ENCODE measurements around the gene EBF3. TPM values are rescaled to one million over a fixed set of nuclear protein-coding genes. Genes with fewer than 3 reads are reported as not detected.

The EBF3 gene
- total RNA-seq, 1 donor from 2014 or later: 0.26 TPM

- DNase-seq (ENCODE audit: low read depth): no peak
- no peak for FAIRE-seq
Observed at GRCh38 chr10:129949891-129950291, 14.2 kb downstream of the EBF3 start.

GRCh38 chr10:129949411-129949810 is 14.7 kb downstream of the EBF3 start:
- FAIRE-seq (no peak), DNase-seq (ENCODE audit: low read depth) (no peak)
- no peaks in the 10 kb centered on the region for H3K36me3 ChIP-seq (ENCODE audit: control insufficient read depth, insufficient read depth, low read length)
- H3K4me3 ChIP-seq (ENCODE audit: low read depth, low read length): no peak overlapping the region
- H3K27me3 ChIP-seq (ENCODE audit: control insufficient read depth, insufficient read depth, low read length): no peaks in the 10 kb centered on the region
- no peak for TF ChIP-seq CTCF (IDR thresholded peaks at IDR 0.05; ENCODE audit: insufficient read depth, low read length, severe bottlenecking)

More at GRCh38 chr10:129949891-129950291, 14.2 kb downstream of the EBF3 start:
- no peak for TF ChIP-seq CTCF (IDR thresholded peaks at IDR 0.05; ENCODE audit: insufficient read depth, low read length, severe bottlenecking)
- Histone ChIP-seq H3K4me3 (ENCODE audit: low read depth, low read length) (no peak overlapping the region), H3K36me3 (ENCODE audit: control insufficient read depth, insufficient read depth, low read length) (no peaks in the 10 kb centered on the region), H3K27me3 (ENCODE audit: control insufficient read depth, insufficient read depth, low read length) (no peaks in the 10 kb centered on the region)

- no peak overlapping the region for H3K4me3 ChIP-seq (ENCODE audit: low read depth, low read length)
- no peak for TF ChIP-seq CTCF (IDR thresholded peaks at IDR 0.05; ENCODE audit: insufficient read depth, low read length, severe bottlenecking)
- no peak for DNase-seq (ENCODE audit: low read depth)
- H3K27me3 ChIP-seq (ENCODE audit: control insufficient read depth, insufficient read depth, low read length): no peaks in the 10 kb centered on the region
- no peak for FAIRE-seq
- no peaks in the 10 kb centered on the region for H3K36me3 ChIP-seq (ENCODE audit: control insufficient read depth, insufficient read depth, low read length)
Observed at GRCh38 chr10:129946859-129947258, 17.2 kb downstream of the EBF3 start.

- Histone ChIP-seq H3K4me3 (ENCODE audit: low read depth, low read length) (no peak overlapping the region), H3K27me3 (ENCODE audit: control insufficient read depth, insufficient read depth, low read length) (no peaks in the 10 kb centered on the region), H3K36me3 (ENCODE audit: control insufficient read depth, insufficient read depth, low read length) (no peaks in the 10 kb centered on the region)
- no peak for TF ChIP-seq CTCF (IDR thresholded peaks at IDR 0.05; ENCODE audit: insufficient read depth, low read length, severe bottlenecking)
- DNase-seq (ENCODE audit: low read depth): no peak
- FAIRE-seq: no peak
Observed at GRCh38 chr10:129945941-129946760, 17.9 kb downstream of the EBF3 start.

- FAIRE-seq: no peak
- H3K27me3 ChIP-seq (ENCODE audit: control insufficient read depth, insufficient read depth, low read length): no peaks in the 10 kb centered on the region
- H3K4me3 ChIP-seq (ENCODE audit: low read depth, low read length): no peak overlapping the region
- no peak for TF ChIP-seq CTCF (IDR thresholded peaks at IDR 0.05; ENCODE audit: insufficient read depth, low read length, severe bottlenecking)
- H3K36me3 ChIP-seq (ENCODE audit: control insufficient read depth, insufficient read depth, low read length): no peaks in the 10 kb centered on the region
- no peak for DNase-seq (ENCODE audit: low read depth)
Observed at GRCh38 chr10:129945526-129945925, 18.5 kb downstream of the EBF3 start.

GRCh38 chr10:129945064-129945463 is 19.0 kb downstream of the EBF3 start:
- Histone ChIP-seq H3K4me3 (ENCODE audit: low read depth, low read length) (no peak overlapping the region), H3K36me3 (ENCODE audit: control insufficient read depth, insufficient read depth, low read length) (no peaks in the 10 kb centered on the region), H3K27me3 (ENCODE audit: control insufficient read depth, insufficient read depth, low read length) (no peaks in the 10 kb centered on the region)
- DNase-seq (ENCODE audit: low read depth) (no peak), FAIRE-seq (no peak)
- TF ChIP-seq CTCF (IDR thresholded peaks at IDR 0.05; ENCODE audit: insufficient read depth, low read length, severe bottlenecking): no peak

Measured in bronchial epithelial cell (primary cell).